Measurements from ENCODE around the gene ABCB11.
"Not testable (repeated sequence)": the region's sequence is repeated elsewhere in the genome, so short reads cannot be mapped to it uniquely, and the experiment has no call there.

The ABCB11 gene

GRCh38 chr2:168926621-168927386 lies 104.3 kb downstream of the ABCB11 start:
- DNase-seq = no peak

DNA sequence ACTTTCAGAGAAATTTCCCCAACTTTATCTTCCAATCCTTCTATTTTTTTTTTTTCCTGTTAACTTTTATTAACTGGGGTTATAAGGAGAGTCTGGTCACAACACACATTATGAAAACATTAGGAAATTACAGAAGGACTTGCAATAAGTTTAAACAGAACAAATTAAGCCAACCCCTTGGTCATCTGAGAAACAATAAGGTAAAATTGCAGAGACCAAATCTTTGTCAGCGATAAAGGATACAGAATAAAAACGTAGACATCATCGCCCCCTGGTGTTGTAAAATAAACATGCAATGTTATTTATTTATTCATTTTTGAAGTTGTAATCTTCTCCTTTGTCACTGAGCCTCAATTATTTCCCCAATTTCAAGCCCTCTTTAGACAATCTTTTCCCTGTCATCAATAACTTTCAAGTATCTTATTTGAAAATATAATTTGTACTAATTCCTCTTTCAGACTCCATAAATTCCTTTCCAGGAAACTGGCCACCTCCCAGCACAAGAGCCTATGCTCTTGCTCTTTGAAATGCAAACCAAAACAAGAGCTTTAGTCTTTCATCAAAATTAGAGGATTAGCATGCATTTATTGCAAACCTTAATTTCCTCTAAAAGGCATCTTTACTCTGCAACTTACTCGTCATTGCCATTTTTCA lies 110.5 kb downstream of the ABCB11 start:
- DNase-seq = peak; percentile 20

GRCh38 chr2:168916331-168916675 lies 114.8 kb downstream of the ABCB11 start:
- DNase-seq = no peak

DNA sequence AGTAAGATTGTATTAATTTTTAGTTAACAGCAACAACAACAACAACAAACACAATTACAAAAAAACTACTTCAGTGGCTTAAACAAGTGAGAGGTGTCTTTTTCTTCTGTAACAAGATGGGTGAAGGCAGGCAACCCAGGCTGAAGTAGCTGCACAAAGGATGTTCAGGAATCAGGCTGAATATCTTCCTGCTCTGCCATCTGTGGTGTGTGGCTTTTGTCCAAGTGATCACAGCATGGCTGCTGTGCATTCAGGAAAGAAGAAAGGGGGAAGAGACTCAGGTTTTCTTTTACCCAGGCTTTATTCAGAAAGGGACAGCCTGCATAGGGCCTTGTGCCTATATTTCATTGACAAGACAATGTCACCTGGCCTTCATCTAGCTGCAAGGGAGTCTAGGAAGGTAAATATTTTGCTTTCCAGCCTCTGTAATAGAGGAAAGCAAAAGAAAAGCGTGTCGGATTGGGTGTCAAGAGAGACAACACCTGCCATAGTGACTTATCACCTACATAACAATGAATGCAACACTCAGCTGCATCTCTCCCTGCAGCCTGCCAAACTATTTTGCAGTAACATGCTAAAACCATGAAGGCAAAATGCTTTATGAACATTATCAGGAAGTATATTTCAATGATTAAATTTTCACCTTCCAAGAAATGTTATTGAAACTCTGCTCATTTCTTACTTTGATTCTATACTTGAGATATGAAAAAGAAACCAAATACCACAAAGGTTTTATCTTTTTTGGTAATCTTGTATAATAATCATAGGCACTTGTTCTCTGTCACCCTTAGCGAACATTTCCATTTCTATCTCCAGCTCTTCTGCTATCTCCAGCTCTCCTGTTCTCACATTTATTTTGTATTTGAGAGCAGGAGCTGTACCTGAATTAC lies 115.4 kb downstream of the ABCB11 start:
- no peak for DNase-seq

DNA sequence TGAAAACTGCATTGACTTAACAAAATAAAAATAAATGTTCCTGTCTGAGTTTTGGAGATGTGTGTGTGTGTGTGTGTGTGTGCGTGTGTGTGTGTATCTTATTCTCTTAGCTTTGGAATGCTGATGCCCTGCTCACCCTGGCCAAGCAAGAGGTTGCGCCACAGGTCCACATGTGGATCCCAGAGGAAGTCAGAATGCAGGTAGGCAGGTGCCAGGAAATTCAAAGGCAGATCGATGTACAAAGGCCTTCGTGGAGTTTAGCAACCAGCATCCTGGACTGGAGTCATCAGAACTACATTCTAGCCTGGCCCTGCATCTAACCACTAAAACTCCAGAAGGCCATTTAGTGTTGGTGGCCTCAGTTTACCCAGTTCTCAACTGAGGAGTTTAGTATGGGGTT lies 117.6 kb downstream of the ABCB11 start:
- DNase-seq = no peak

- no peak for DNase-seq
Observed at GRCh38 chr2:168912901-168913369, 118.2 kb downstream of the ABCB11 start.

- no peak for DNase-seq
Observed at GRCh38 chr2:168912466-168912865, 118.7 kb downstream of the ABCB11 start.

DNA sequence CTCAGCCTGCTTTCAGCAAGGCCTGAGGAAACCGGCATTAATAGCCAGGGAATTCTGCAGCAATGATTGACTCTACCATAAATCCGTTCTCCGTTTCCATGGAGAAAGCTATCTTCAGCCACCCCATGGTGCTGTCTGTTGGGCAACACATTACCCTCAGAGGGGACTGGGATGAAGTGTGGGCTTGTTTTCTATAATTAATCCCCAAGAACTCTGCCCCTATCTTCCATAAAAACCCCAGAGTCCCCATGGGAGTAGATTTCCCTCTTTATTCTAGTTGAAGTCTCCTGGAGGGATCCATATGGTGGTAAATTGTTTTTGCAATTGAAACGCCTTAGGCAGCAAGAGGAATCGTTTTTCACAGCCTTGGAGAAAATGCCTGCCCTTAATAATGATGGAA lies 120.8 kb downstream of the ABCB11 start:
- no peak for DNase-seq

GRCh38 chr2:168907940-168908662 lies 123.0 kb downstream of the ABCB11 start:
- no peak for DNase-seq

- no peak for DNase-seq
Observed at GRCh38 chr2:168904358-168904757, 126.8 kb downstream of the ABCB11 start.

DNA sequence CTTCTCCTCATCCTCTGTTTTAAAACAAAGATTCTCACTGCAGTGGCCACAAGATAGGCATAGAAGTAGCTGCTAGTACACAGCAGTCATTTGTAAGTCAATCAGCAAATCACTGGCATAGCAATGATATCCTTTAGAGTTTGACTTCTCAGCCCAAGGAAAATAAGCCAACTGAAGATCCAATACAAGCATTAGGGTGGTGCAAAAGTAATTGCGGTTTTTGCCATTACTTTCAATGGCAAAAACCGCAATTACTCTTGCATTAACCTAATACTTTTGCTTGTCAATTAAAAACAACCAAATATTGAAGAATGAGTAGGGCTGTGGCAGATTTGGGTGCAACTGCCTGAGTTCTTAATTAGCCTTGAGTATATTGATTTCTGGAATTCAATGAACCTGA lies 127.2 kb downstream of the ABCB11 start:
- no peak for DNase-seq

GRCh38 chr2:168901003-168901402 lies 130.1 kb downstream of the ABCB11 start, which contains the start of gene G6PC2:
Gene G6PC2 (plus strand): TSS chr2:168901291. CDS start chr2:168901332, 41 bp downstream.
- DNase-seq = no peak

DNA sequence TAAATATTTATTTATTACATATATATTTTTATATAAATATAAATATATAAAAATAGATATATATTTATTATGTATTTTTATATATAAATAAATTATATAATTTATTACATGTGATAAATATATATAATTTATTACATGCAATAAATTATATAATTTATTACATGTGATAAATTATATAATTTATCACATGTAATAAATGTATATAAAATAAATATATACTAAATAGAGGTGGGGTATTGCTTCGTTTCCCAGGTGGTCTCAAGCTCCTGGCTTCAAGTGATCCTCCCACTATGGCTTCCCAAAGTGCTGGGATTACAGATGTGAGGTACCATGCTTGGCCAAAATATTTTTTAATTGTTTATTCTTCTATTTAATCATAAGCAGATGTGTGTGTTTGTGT lies 133.7 kb downstream of the ABCB11 start:
- DNase-seq = no peak

- no peak for DNase-seq
Observed at GRCh38 chr2:168896783-168897182, 134.3 kb downstream of the ABCB11 start.

DNA sequence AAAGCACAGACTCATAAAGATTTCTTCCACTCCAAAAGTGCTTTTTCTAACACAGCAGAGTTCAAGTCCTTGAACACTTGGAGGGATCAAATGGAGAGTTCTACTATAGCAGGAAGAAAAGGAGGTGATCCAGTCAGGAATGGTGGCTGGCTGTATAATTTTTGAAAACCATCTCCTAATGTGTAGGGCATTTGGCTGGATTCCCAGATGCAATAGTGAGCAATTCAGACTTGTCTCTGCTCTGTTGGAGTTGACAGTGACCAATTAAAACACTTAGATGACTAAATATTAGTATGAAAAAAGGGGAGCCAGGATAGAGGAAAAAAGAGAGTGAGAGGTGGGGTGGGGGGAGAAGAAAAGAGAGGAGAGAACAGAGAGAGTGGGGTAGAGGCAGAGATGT lies 135.4 kb downstream of the ABCB11 start:
- DNase-seq = no peak

- no peak for DNase-seq
Observed at GRCh38 chr2:168894720-168895119, 136.4 kb downstream of the ABCB11 start.

DNA sequence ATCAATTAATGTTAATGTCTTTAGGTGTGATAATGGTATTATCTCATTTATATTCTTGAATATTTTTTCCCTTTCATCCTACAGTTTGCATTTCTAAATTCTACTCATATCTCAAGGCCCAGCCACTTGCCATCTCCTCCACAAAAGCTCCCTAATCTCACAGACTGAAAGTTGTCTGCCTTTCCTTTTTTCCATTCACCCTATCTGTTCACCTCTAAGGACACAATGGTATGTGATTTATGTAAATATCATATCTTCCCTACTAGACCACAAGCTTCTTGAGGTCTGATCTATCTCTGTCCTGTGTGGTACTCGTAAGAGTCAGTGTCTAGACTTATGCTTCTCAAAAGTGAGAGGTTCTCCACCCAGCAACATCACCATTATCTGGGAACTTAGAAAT lies 137.0 kb downstream of the ABCB11 start:
- DNase-seq = no peak

- DNase-seq = no peak
Observed at GRCh38 chr2:168892327-168892726, 138.8 kb downstream of the ABCB11 start.

- DNase-seq = peak; percentile 91
Observed at GRCh38 chr2:168890006-168890782, 140.9 kb downstream of the ABCB11 start, which contains the start of gene SPC25. Gene SPC25 (minus strand): TSS chr2:168890430. CDS start chr2:168889519, 911 bp downstream.

- no peak for DNase-seq
Observed at GRCh38 chr2:168889635-168890005, 141.5 kb downstream of the ABCB11 start.

GRCh38 chr2:168884975-168885374 lies 146.1 kb downstream of the ABCB11 start:
- no peak for DNase-seq

DNA sequence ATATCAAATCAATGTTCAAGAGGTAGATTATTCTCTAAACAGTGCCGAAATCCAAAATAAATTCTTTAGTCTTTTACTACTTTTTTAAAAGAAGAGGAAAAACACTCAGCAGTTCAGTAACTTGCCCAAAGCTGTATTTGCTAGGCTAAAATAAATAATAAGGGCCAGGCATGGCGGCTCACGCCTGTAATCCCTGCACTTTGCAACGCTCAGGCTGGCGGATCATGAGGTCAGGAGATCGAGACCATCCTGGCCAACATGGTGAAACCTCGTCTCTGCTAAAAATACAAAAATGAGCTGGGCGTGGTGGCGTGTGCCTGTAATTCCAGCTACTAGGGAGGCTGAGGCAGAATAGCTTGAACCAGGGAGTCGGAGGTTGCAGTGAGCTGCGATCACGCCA lies 149.0 kb downstream of the ABCB11 start:
- DNase-seq = not testable (repeated sequence)

Data from NCI-H2081 treated with DMSO at 0.1 percent for 48 hours (cell line).